GM12874 (cell line): ENCODE measurements around the gene NSF.

Experiments
- TF ChIP-seq, protein P1 (sequence below): IDR thresholded peaks from 2 replicates; pipeline ENCODE4 v1.5.1; 2011; ENCODE audit warnings: low read depth, mild to moderate bottlenecking, control low read depth, low read length, moderate library complexity; ENCODE audit not compliant: insufficient read depth

Gene NSF

DNA sequence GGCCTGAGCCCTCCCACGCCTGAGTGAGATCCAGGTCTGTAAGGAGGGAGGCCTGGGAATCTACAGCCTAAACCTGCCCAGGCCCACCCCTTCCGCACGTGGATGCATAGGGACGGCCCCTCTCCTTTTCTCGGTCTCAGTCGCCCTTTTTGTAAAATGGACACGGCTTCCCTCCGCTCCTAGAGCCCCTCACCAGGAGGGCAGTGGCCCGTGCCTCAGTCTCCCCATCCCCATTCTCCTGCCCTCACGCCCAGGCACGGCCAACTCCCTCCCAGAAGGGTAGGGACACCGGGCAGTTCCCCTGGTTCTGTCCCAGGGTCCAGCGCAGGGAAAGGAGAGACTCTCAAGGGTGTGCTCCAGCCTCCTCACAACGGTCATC is 180.0 kb downstream of the NSF start:
- TF ChIP-seq, protein P1, sequence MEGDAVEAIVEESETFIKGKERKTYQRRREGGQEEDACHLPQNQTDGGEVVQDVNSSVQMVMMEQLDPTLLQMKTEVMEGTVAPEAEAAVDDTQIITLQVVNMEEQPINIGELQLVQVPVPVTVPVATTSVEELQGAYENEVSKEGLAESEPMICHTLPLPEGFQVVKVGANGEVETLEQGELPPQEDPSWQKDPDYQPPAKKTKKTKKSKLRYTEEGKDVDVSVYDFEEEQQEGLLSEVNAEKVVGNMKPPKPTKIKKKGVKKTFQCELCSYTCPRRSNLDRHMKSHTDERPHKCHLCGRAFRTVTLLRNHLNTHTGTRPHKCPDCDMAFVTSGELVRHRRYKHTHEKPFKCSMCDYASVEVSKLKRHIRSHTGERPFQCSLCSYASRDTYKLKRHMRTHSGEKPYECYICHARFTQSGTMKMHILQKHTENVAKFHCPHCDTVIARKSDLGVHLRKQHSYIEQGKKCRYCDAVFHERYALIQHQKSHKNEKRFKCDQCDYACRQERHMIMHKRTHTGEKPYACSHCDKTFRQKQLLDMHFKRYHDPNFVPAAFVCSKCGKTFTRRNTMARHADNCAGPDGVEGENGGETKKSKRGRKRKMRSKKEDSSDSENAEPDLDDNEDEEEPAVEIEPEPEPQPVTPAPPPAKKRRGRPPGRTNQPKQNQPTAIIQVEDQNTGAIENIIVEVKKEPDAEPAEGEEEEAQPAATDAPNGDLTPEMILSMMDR, result no peak

GRCh38 chr17:46770818-46771560 is 180.5 kb downstream of the NSF start:
- TF ChIP-seq, protein P1, result 0 out of 2 replicates have a peak, but pooled peaks have one; percentile 2

DNA sequence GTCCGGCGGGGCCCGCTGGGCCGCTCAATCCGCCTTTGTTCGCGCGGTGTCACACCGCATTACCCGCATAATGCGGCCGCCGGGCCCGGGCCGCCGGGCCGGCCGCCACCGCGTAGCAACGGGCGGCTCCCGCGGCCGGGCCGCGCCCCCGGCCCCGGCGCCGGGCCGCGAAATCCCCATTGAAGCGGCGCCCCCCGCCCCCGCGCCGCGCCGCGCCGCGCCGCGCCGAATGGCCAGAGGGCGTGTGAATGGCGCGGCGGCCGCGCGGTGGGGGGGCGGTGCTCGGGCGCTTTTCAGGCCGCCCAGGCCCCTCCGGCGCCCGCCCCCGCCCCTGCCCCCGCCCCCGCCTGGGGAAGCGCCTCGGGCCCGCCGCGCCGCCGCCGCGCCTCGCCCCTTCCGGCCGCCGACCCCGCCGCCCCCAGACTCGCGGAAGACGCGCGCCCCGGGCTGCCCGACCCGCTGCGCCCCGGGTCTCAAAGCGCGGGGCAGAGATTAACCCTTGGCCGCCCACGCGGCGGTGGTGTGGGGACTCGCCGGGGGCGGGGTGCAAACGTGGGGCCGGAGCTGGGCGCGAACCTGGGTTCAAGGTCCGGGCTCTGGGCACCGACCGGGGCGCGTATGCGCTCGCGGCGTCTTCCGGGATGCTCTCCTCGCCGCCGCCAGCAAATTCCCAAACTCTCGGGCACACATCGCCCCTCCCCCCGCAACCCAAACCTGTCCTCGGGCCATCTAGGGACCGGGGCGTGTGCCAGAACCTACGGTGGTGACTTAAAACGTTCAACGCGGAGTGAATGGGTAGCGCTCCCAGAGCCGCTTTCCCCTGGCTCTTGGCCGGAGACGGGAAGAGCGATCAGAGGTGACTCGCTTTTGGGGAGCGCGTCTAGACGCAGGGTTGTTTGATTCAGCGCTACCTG is 181.3 kb downstream of the NSF start:
- TF ChIP-seq, protein P1, result no peak

GRCh38 chr17:46772475-46773220 is 182.2 kb downstream of the NSF start:
- TF ChIP-seq, protein P1, result no peak

DNA sequence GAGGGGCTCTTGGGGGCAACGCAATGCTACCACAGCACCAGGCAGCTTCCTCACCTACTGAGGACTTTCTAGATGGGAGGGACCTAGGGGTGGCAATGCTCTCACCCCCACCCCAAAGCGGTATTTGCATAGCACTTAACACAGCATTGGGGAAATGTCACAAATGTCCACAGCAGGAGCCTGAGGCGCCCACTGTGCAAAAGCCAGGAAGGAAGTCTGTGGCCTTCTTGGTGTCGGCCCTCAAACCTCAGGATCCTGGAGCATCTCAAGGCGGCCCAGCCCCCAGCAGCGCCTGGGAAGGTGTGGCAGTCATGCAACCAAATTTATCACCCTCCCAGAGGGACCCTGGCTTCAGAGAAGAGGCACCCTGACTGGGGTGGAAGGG is 182.7 kb downstream of the NSF start:
- TF ChIP-seq, protein P1, result no peak

GRCh38 chr17:46773676-46774075 is 183.2 kb downstream of the NSF start:
- TF ChIP-seq, protein P1, result no peak
